Mesendoderm (in vitro differentiated cells): ENCODE measurements around the gene RNF207.

Experiments
- DNase-seq: peaks from one replicate; pipeline ENCODE4 v3.0.0; 2013
- H2AK5ac ChIP-seq: 2 replicates; pipeline ENCODE4 v1.6.1; 2013; ENCODE audit warnings: low read length, inconsistent platforms
- H2BK120ac ChIP-seq: 2 replicates; pipeline ENCODE4 v1.6.1; 2013; ENCODE audit warnings: low read depth, mild to moderate bottlenecking, low read length, moderate library complexity, mixed read lengths
- H2BK15ac ChIP-seq: replicated peaks from 2 replicates; pipeline ENCODE4 v1.6.1; 2013; ENCODE audit warnings: low read depth, mild to moderate bottlenecking, moderate library complexity
- H2BK5ac ChIP-seq: 2 replicates; pipeline ENCODE4 v1.6.1; 2013; ENCODE audit warnings: low read length, inconsistent platforms
- H3K18ac ChIP-seq: 2 replicates; pipeline ENCODE4 v1.6.1; 2013; ENCODE audit warnings: mild to moderate bottlenecking, low read length, mixed read lengths
- H3K23ac ChIP-seq: one replicate; pipeline ENCODE4 v1.6.1; 2013; ENCODE audit warnings: low read length
- H3K27ac ChIP-seq: 2 replicates; pipeline ENCODE4 v1.5.1; 2013; ENCODE audit warnings: low read depth, mild to moderate bottlenecking, inconsistent platforms, low read length, moderate library complexity
- H3K27me3 ChIP-seq: 2 replicates; pipeline ENCODE4 v1.6.1; 2013; ENCODE audit warnings: low read length, control low read depth, mild to moderate bottlenecking, inconsistent platforms; ENCODE audit not compliant: insufficient read depth, poor library complexity
- H3K36me3 ChIP-seq: 2 replicates; pipeline ENCODE4 v1.6.1; 2013; ENCODE audit warnings: low read length, inconsistent platforms; ENCODE audit not compliant: control insufficient read depth, insufficient read depth
- H3K4ac ChIP-seq: one replicate; pipeline ENCODE4 v1.6.1; 2013; ENCODE audit warnings: low read depth, mild to moderate bottlenecking, low read length, moderate library complexity
- H3K4me1 ChIP-seq: 2 replicates; pipeline ENCODE4 v1.6.1; 2013; ENCODE audit warnings: low read depth, low read length, inconsistent platforms; ENCODE audit not compliant: control insufficient read depth
- H3K4me2 ChIP-seq: 2 replicates; pipeline ENCODE4 v1.6.1; 2013; ENCODE audit warnings: low read length
- H3K4me3 ChIP-seq: 2 replicates; pipeline ENCODE4 v1.5.1; 2013; ENCODE audit warnings: mild to moderate bottlenecking, low read length
- H3K56ac ChIP-seq: one replicate; pipeline ENCODE4 v1.6.1; 2013; ENCODE audit warnings: low read length
- H3K79me1 ChIP-seq: 2 replicates; pipeline ENCODE4 v1.6.1; 2013; ENCODE audit warnings: low read length, inconsistent platforms
- H3K79me2 ChIP-seq: 2 replicates; pipeline ENCODE4 v1.6.1; 2013; ENCODE audit warnings: mild to moderate bottlenecking, low read length; ENCODE audit not compliant: control insufficient read depth, insufficient read depth
- H3K9ac ChIP-seq: 2 replicates; pipeline ENCODE4 v1.6.1; 2013; ENCODE audit warnings: low read length, inconsistent platforms
- H4K5ac ChIP-seq: one replicate; pipeline ENCODE4 v1.6.1; 2013; ENCODE audit warnings: low read length
- H4K8ac ChIP-seq: one replicate; pipeline ENCODE4 v1.6.1; 2013; ENCODE audit warnings: low read depth, mild to moderate bottlenecking, control low read depth, low read length, moderate library complexity
- WGBS: extraction: QIAGEN DNeasy Blood & Tissue Kit; methylation state at CpG from one replicate; pipeline ENCODE4 v1.1.7; 2013; ENCODE audit warnings: low lambda C conversion rate, missing lambda C conversion rate; ENCODE audit not compliant: insufficient coverage; ENCODE audit errors: extremely low coverage; 5-methylcytosine and 5-hydroxymethylcytosine counted together

The RNF207 gene

GRCh38 chr1:6260433-6260934 is 54.6 kb downstream of the RNF207 start:
- H2BK5ac ChIP-seq, result no peak overlapping the region
- no peak for DNase-seq
- H3K4me2 ChIP-seq, result peak overlapping the region; percentile 30
- H3K56ac ChIP-seq, result peak overlapping the region; percentile 70
- H2BK120ac ChIP-seq, result no peak overlapping the region
- no peaks in the 10 kb centered on the region for H3K79me2 ChIP-seq
- peak overlapping the region; percentile 8 for H3K18ac ChIP-seq
- no peak overlapping the region for H3K27ac ChIP-seq
- no peak overlapping the region for H2AK5ac ChIP-seq
- no peak overlapping the region for H3K4ac ChIP-seq
- no peak overlapping the region for H3K23ac ChIP-seq
- H4K8ac ChIP-seq, result no peak overlapping the region
- peak overlapping the region; percentile 28 for H3K4me3 ChIP-seq
- H3K36me3 ChIP-seq, result no peaks in the 10 kb centered on the region
- H4K5ac ChIP-seq, result no peak overlapping the region
- no peaks in the 10 kb centered on the region for H3K27me3 ChIP-seq
- H3K9ac ChIP-seq, result peak overlapping the region; percentile 32
- no CpG with 5 or more reads among the region's 61 CpGs for WGBS
- no peaks in the 10 kb centered on the region for H3K79me1 ChIP-seq
- H2BK15ac ChIP-seq, result no peak overlapping the region
- no peaks in the 10 kb centered on the region for H3K4me1 ChIP-seq

- no peaks in the 10 kb centered on the region for H3K79me2 ChIP-seq
- no peak within 1 kb of the TSS for H4K5ac ChIP-seq
- no peaks in the 10 kb centered on the region for H3K4me1 ChIP-seq
- no peak within 1 kb of the TSS for H4K8ac ChIP-seq
- H3K9ac ChIP-seq, result peak within 1 kb of the TSS; percentile 51
- peak within 1 kb of the TSS; percentile 30 for H3K4me2 ChIP-seq
- H3K27ac ChIP-seq, result no peak within 1 kb of the TSS
- peak within 1 kb of the TSS; percentile 28 for H3K4me3 ChIP-seq
- H2BK5ac ChIP-seq, result no peak within 1 kb of the TSS
- H3K23ac ChIP-seq, result no peak within 1 kb of the TSS
- H3K56ac ChIP-seq, result peak within 1 kb of the TSS; percentile 70
- no peak within 1 kb of the TSS for H2BK15ac ChIP-seq
- peak within 1 kb of the TSS; percentile 8 for H3K18ac ChIP-seq
- no peak within 1 kb of the TSS for H3K4ac ChIP-seq
- H3K36me3 ChIP-seq, result no peaks in the 10 kb centered on the region
- no peaks in the 10 kb centered on the region for H3K27me3 ChIP-seq
- no peaks in the 10 kb centered on the region for H3K79me1 ChIP-seq
- no CpG with 5 or more reads among the region's 78 CpGs for WGBS
- no peak within 1 kb of the TSS for H2AK5ac ChIP-seq
- DNase-seq, result no peak
- no peak within 1 kb of the TSS for H2BK120ac ChIP-seq
Observed at GRCh38 chr1:6260961-6261614, 55.2 kb downstream of the RNF207 start, which contains the start of gene GPR153. Gene GPR153 (minus strand): TSS chr1:6261098. CDS start chr1:6254905, 6,193 bp downstream.

GRCh38 chr1:6261615-6261995 is 55.7 kb downstream of the RNF207 start:
- H2BK5ac ChIP-seq, result no peak overlapping the region
- no peak overlapping the region for H4K5ac ChIP-seq
- no peaks in the 10 kb centered on the region for H3K4me1 ChIP-seq
- H3K18ac ChIP-seq, result no peak overlapping the region
- H2AK5ac ChIP-seq, result no peak overlapping the region
- H3K27me3 ChIP-seq, result no peaks in the 10 kb centered on the region
- H3K4me3 ChIP-seq, result no peak overlapping the region
- H3K9ac ChIP-seq, result no peak overlapping the region
- no CpG with 5 or more reads among the region's 15 CpGs for WGBS
- H3K4ac ChIP-seq, result no peak overlapping the region
- no peak overlapping the region for H3K23ac ChIP-seq
- no peaks in the 10 kb centered on the region for H3K79me1 ChIP-seq
- no peak overlapping the region for H4K8ac ChIP-seq
- H3K27ac ChIP-seq, result no peak overlapping the region
- H2BK15ac ChIP-seq, result no peak overlapping the region
- H3K36me3 ChIP-seq, result no peaks in the 10 kb centered on the region
- H3K56ac ChIP-seq, result peak overlapping the region; percentile 67
- peak overlapping the region; percentile 14 for H3K4me2 ChIP-seq
- no peak overlapping the region for H2BK120ac ChIP-seq
- no peaks in the 10 kb centered on the region for H3K79me2 ChIP-seq
- peak; percentile 58 for DNase-seq

- Histone ChIP-seq H2AK5ac (no peak overlapping the region), H3K27me3 (no peaks in the 10 kb centered on the region), H3K79me1 (no peaks in the 10 kb centered on the region), H3K79me2 (no peaks in the 10 kb centered on the region), H2BK5ac (no peak overlapping the region), H2BK120ac (no peak overlapping the region), H3K4ac (no peak overlapping the region), H3K18ac (no peak overlapping the region), H2BK15ac (no peak overlapping the region), H3K4me1 (no peaks in the 10 kb centered on the region), H3K36me3 (no peaks in the 10 kb centered on the region), H3K4me3 (no peak overlapping the region), H3K23ac (no peak overlapping the region), H3K27ac (no peak overlapping the region), H3K56ac (no peak overlapping the region), H3K9ac (no peak overlapping the region), H3K4me2 (no peak overlapping the region), H4K8ac (no peak overlapping the region), H4K5ac (no peak overlapping the region)
- WGBS, result no CpG with 5 or more reads among the region's 25 CpGs
- DNase-seq, result no peak
Observed at GRCh38 chr1:6262555-6263420, 56.9 kb downstream of the RNF207 start.

GRCh38 chr1:6263716-6264115 is 57.8 kb downstream of the RNF207 start:
- Histone ChIP-seq H3K9ac (no peak overlapping the region), H2AK5ac (no peak overlapping the region), H3K79me1 (no peaks in the 10 kb centered on the region), H3K79me2 (no peaks in the 10 kb centered on the region), H3K18ac (no peak overlapping the region), H3K27me3 (no peaks in the 10 kb centered on the region), H3K4me2 (no peak overlapping the region), H3K23ac (no peak overlapping the region), H4K5ac (no peak overlapping the region), H3K36me3 (no peaks in the 10 kb centered on the region), H3K4me3 (no peak overlapping the region), H3K56ac (no peak overlapping the region), H2BK15ac (no peak overlapping the region), H4K8ac (no peak overlapping the region), H3K4me1 (no peaks in the 10 kb centered on the region), H3K4ac (no peak overlapping the region), H2BK120ac (no peak overlapping the region), H2BK5ac (no peak overlapping the region), H3K27ac (no peak overlapping the region)
- no peak for DNase-seq
- no CpG with 5 or more reads among the region's 7 CpGs for WGBS
